Sigmoid colon (tissue), 4 donors: ENCODE data around the gene C6orf132.

Experiments used
- CTCF ChIP-seq, 4 experiments: fragments of 450-650 bp in 3 of 4; fragments of 200-600 bp in 1 of 4; IDR thresholded peaks; one replicate each; pipeline ENCODE4 v1.5.1; 2016 to 2019; ENCODE audit warnings: antibody characterized with exemption in 4 of 4, mild to moderate bottlenecking in 3 of 4, moderate library complexity in 2 of 4
- EP300 ChIP-seq, 4 donors: sonication (generic); formaldehyde crosslinking; IDR thresholded peaks; one replicate each; pipeline ENCODE4 v1.6.1; 2017; ENCODE audit warnings: antibody characterized with exemption in 4 of 4
- POLR2A ChIP-seq, 2 donors: fragments of 450-650 bp; IDR thresholded peaks; one replicate each; pipeline ENCODE4 v1.6.1; 2016; ENCODE audit warnings: antibody characterized with exemption in 2 of 2, mild to moderate bottlenecking in 2 of 2, moderate library complexity in 2 of 2
- POLR2AphosphoS5 ChIP-seq, 4 donors: sonication (generic); formaldehyde crosslinking; IDR thresholded peaks; one replicate each; pipeline ENCODE4 v1.6.1; 2017; ENCODE audit warnings: antibody characterized with exemption in 4 of 4

DNA sequence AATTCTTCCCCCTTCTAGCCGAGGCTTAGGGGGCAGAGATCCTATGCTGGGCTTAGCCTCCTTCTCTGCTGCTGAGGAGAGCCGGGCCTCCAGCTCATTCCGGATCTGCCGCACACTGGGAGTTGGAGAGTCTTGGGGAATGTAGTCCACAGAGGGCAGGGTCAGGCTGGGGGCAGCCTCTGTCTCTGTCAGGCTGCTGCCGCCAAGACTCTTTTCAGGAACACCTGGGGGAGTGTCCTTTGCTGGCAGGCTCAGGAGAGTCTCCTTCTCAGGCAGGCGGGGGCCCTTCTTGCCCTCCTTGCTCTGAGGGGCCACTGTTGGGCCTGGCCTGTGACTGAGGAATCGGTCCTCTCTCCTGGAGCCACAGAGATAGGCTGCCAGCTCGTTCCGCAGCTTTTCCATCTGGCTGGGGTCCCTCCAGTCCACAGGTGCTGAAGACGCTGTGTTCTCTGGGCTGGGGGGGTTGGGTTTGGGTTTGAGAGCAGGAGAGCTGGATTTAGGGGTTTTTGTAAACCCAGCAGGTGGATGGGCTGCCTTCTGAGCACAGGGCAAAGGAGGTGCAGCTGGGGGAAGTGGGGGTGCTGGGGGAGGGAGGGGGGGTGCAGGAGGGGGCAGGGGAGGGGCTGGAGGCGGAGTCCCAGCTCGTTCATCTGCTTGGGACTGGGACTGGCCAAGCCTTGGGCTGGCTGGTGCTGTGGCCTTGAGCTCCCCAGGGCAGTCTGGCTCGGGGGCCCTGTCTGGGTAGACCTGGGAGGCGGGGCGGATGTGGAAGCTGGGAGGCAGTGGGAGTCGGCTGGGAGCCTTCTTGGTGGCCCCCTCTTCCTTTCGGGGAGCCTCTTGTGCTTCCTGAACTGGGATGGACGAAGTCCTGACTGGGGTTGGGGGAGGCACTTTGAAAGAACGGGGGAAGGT, 36.1 kb downstream of the C6orf132 start:
- no peak for TF ChIP-seq CTCF (IDR thresholded peaks at IDR 0.05)
- TF ChIP-seq POLR2A (IDR thresholded peaks at IDR 0.05) = no peak
- no peak for TF ChIP-seq POLR2AphosphoS5 (IDR thresholded peaks at IDR 0.05)
- no peak for TF ChIP-seq EP300 (IDR thresholded peaks at IDR 0.05)
